A549 (cell line): Measurements from ENCODE around the gene ZFAND6. TPM values are rescaled to one million over a fixed set of nuclear protein-coding genes. Genes with fewer than 3 reads are reported as not detected.

Experiments used
- ATAC-seq, 2 experiments: fragments of 200-7000 bp in 1 of 2; fragments of >200 bp in 1 of 2; cut with Nextera tagmentation in 1 of 2; cut with Tn5 transposase in 1 of 2; 3 replicates each; pipeline versions ENCODE4 v1.8.0 to v1.9.1; 2018 to 2020; ENCODE audit warnings: mild to moderate bottlenecking in 1 of 2, moderate library complexity in 1 of 2
- CTCF ChIA-PET: fragments of 300-600 bp; sonication (Branson Sonifier 250); formaldehyde crosslinking; extraction: SDS; loops from one replicate; lab custom pipeline; 2021; ENCODE audit warnings: antibody characterized with exemption, inconsistent platforms; lab: Yijun Ruan, JAX
- POLR2A ChIA-PET: fragments of 350-600 bp; formaldehyde crosslinking; extraction: SDS; loops from one replicate; lab custom pipeline; 2021; ENCODE audit warnings: antibody characterized with exemption, inconsistent platforms; lab: Yijun Ruan, JAX
- DNase-seq, 2 experiments: peaks; one replicate each; pipeline versions ENCODE4 v3.0.0 to v3.0.0-alpha.2; 2011 to 2016; ENCODE audit warnings: low read depth in 1 of 2, low spot score in 1 of 2
- FAIRE-seq: peaks from 2 replicates; lab custom pipeline; 2011; peaks lifted over from hg19 to GRCh38; lab: Jason Lieb, UNC
- H3K27ac ChIP-seq, 2 experiments: fragments of >200 bp; sonication (Bioruptor Twin); formaldehyde crosslinking; 3 replicates each; pipeline ENCODE4 v1.5.1; 2016 to 2017
- H3K4me1 ChIP-seq: fragments of >200 bp; sonication (Bioruptor Twin); formaldehyde crosslinking; 3 replicates; pipeline ENCODE4 v1.6.1; 2016
- H3K4me2 ChIP-seq: fragments of >200 bp; sonication (Bioruptor Twin); formaldehyde crosslinking; 3 replicates; pipeline ENCODE4 v1.6.1; 2016
- H3K4me3 ChIP-seq: fragments of >200 bp; sonication (Bioruptor Twin); formaldehyde crosslinking; 3 replicates; pipeline ENCODE4 v1.5.1; 2016
- H3K9me3 ChIP-seq: fragments of >200 bp; sonication (Bioruptor Twin); formaldehyde crosslinking; 3 replicates; pipeline ENCODE4 v1.6.1; 2016
- BHLHE40 ChIP-seq: IDR thresholded peaks from 2 replicates; pipeline ENCODE4 v1.6.1; 2012; ENCODE audit warnings: low read depth, low read length, inconsistent platforms
- CHD2 ChIP-seq: fragments of 150-350 bp; IDR thresholded peaks from 2 replicates; pipeline ENCODE4 v1.6.1; 2014; ENCODE audit warnings: low read length; ENCODE audit not compliant: partially characterized antibody
- EHF ChIP-seq: fragments of 250-450 bp; sonication (Bioruptor Pico); IDR thresholded peaks from 2 replicates; pipeline ENCODE4 v1.5.0; 2020; ENCODE audit warnings: mild to moderate bottlenecking
- FOSB ChIP-seq: fragments of 250-450 bp; sonication (Bioruptor Pico); IDR thresholded peaks from 2 replicates; pipeline ENCODE4 v1.5.0; 2020; ENCODE audit warnings: mild to moderate bottlenecking, moderate library complexity
- FOSL2 ChIP-seq, 2 experiments: fragments of 450-650 bp in 1 of 2; fragments of >200 bp in 1 of 2; sonication (Bioruptor Twin) in 1 of 2; formaldehyde crosslinking; IDR thresholded peaks; 2 replicates each; pipeline versions ENCODE4 v1.5.0 to v1.6.1; 2016 to 2020; ENCODE audit warnings: mild to moderate bottlenecking in 1 of 2, moderate library complexity in 1 of 2
- HDAC2 ChIP-seq: fragments of 200-600 bp; sonication (generic); IDR thresholded peaks from 2 replicates; pipeline ENCODE4 v1.6.1; 2016
- HOXB13 ChIP-seq: fragments of 250-450 bp; sonication (Bioruptor Pico); IDR thresholded peaks from 2 replicates; pipeline ENCODE4 v1.5.0; 2020; ENCODE audit warnings: low read depth, mild to moderate bottlenecking, moderate library complexity
- NFE2L2 ChIP-seq: fragments of 150-350 bp; conservative IDR thresholded peaks from 2 replicates; pipeline ENCODE4 v1.6.1; 2014; ENCODE audit warnings: low read length
- NR3C1 ChIP-seq: fragments of >200 bp; sonication (Bioruptor Twin); formaldehyde crosslinking; IDR thresholded peaks from 3 replicates; pipeline ENCODE4 v1.6.1; 2017
- POLR2AphosphoS2 ChIP-seq: conservative IDR thresholded peaks from 2 replicates; pipeline ENCODE4 v1.6.1; 2012; ENCODE audit warnings: low read length, improper control_type of control experiment, inconsistent platforms
- RAD21 ChIP-seq, 2 experiments: fragments of >200 bp in 1 of 2; sonication (Bioruptor Twin) in 1 of 2; formaldehyde crosslinking in 1 of 2; IDR thresholded peaks in 1 of 2; conservative IDR thresholded peaks in 1 of 2; 2 replicates in 1 of 2; 3 replicates in 1 of 2; pipeline ENCODE4 v1.6.1; 2012 to 2018; ENCODE audit warnings: inconsistent platforms in 1 of 2
- RARB ChIP-seq: fragments of 250-450 bp; sonication (Bioruptor Pico); IDR thresholded peaks from 2 replicates; pipeline ENCODE4 v1.8.0; 2021; ENCODE audit warnings: mild to moderate bottlenecking, moderate library complexity
- RCOR1 ChIP-seq: fragments of 150-350 bp; IDR thresholded peaks from 2 replicates; pipeline ENCODE4 v1.6.1; 2014; ENCODE audit warnings: antibody characterized with exemption, low read length, low read depth
- ZC3H11A ChIP-seq: fragments of 450-650 bp; IDR thresholded peaks from 2 replicates; pipeline ENCODE4 v1.6.1; 2014; ENCODE audit warnings: antibody characterized with exemption, mild to moderate bottlenecking
- ZFP36 ChIP-seq: fragments of 450-650 bp; IDR thresholded peaks from 2 replicates; pipeline ENCODE4 v1.6.1; 2014; ENCODE audit warnings: borderline replicate concordance; ENCODE audit not compliant: partially characterized antibody
- ZNF302 ChIP-seq: fragments of 250-450 bp; sonication (Bioruptor Pico); IDR thresholded peaks from 2 replicates; pipeline ENCODE4 v1.9.0; 2021; ENCODE audit warnings: inconsistent platforms, mild to moderate bottlenecking, moderate library complexity
- ZSCAN20 ChIP-seq: fragments of 250-450 bp; sonication (Bioruptor Pico); IDR thresholded peaks from 2 replicates; pipeline ENCODE4 v1.8.0; 2022; ENCODE audit warnings: mild to moderate bottlenecking, moderate library complexity
- WGBS: methylation state at CpG from one replicate; pipeline ENCODE4 v1.1.6; 2017; ENCODE audit errors: missing lambda C conversion rate; 5-methylcytosine and 5-hydroxymethylcytosine counted together
- polyA plus RNA-seq, 4 experiments: library from polyadenylated mRNA; depleted of rRNA in 3 of 4; stranded (reverse); fragments of >200 nt; fragmentation: RNase III in 1 of 4; extraction: RNeasy Plus Mini Kit Qiagen cat#74134 plus additional on column Dnase treatment in 1 of 4; gene quantifications; 2 replicates in 3 of 4; 3 replicates in 1 of 4; pipeline ENCODE4 v1.2.3, GENCODE V29; 2011 to 2017
- TF ChIP-seq, protein P1 (sequence below): fragments of >200 bp; sonication (Bioruptor Twin); formaldehyde crosslinking; IDR thresholded peaks from 3 replicates; pipeline ENCODE4 v1.5.1; 2016
- TF ChIP-seq, protein P2 (sequence below): IDR thresholded peaks from 2 replicates; pipeline ENCODE4 v1.6.1; 2012
- TF ChIP-seq, protein P3 (sequence below): fragments of >200 bp; sonication (Bioruptor Twin); formaldehyde crosslinking; IDR thresholded peaks from 3 replicates; pipeline ENCODE4 v1.6.1; 2016
- TF ChIP-seq, protein P4 (sequence below): fragments of 150-350 bp; IDR thresholded peaks from 2 replicates; pipeline ENCODE4 v1.6.1; 2014; ENCODE audit warnings: low read depth, mild to moderate bottlenecking, low read length

ZFAND6 gene
- polyA plus RNA-seq, 2 of the 4 experiments (the other 2 are of a cell fraction), result 152 to 307 TPM

DNA sequence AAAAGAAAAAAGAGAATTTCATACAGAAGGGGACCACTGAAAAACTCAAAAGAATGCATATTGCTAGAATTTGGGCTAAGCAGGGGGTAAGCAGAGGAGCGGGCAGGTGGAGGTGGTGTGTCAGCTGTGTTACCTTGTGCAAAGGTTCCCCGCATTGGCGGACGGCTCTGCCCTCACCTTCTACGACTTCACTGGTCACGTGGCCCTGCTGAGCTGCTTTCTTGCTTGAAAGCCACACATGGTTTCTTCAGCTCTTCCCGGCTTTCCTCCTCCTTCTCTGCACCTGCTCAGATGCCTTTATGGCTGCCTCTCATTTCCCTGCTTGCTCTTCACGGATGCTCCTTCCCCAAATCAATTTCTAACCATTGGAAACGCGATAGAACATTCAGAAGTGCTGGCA is 123.8 kb downstream of the ZFAND6 start:
- POLR2A ChIA-PET, result no interaction called here
- 84% methylated on average over 10 of the region's 10 CpGs for WGBS
- Histone ChIP-seq H3K9me3 (no peaks in the 10 kb centered on the region), H3K4me1 (peaks cover 13% of the 10 kb centered on the region), H3K4me2 (no peak overlapping the region), H3K27ac (no peak overlapping the region), H3K4me3 (no peak overlapping the region)
- TF ChIP-seq ZSCAN20 (CRISPR knock-in tag) (no peak), RAD21 (conservative IDR thresholded peaks at IDR 0.05 in 1 of 2, IDR thresholded peaks at IDR 0.05 in 1 of 2) (no peak), HOXB13 (CRISPR knock-in tag) (no peak), FOSB (no peak)
- DNase-seq (no peak), FAIRE-seq (no peak), ATAC-seq (no peak)
- CTCF ChIA-PET, result interaction anchor here (0.6 to 2.6 kb wide), 9 partner anchors 10 to 803 kb away, joined by 3 to 8 read pairs (median 3); no protein-coding TSS in a partner anchor

- Histone ChIP-seq H3K4me1 (peaks cover 9% of the 10 kb centered on the region), H3K9me3 (no peaks in the 10 kb centered on the region), H3K27ac (no peak overlapping the region), H3K4me2 (no peak overlapping the region), H3K4me3 (no peak overlapping the region)
- 81% methylated on average over 6 of the region's 6 CpGs for WGBS
- TF ChIP-seq RAD21 (conservative IDR thresholded peaks at IDR 0.05 in 1 of 2, IDR thresholded peaks at IDR 0.05 in 1 of 2) (peak; percentile 10 to 33; a peak in 2 of 5 replicates), HOXB13 (CRISPR knock-in tag) (no peak)
- TF ChIP-seq, protein P1, sequence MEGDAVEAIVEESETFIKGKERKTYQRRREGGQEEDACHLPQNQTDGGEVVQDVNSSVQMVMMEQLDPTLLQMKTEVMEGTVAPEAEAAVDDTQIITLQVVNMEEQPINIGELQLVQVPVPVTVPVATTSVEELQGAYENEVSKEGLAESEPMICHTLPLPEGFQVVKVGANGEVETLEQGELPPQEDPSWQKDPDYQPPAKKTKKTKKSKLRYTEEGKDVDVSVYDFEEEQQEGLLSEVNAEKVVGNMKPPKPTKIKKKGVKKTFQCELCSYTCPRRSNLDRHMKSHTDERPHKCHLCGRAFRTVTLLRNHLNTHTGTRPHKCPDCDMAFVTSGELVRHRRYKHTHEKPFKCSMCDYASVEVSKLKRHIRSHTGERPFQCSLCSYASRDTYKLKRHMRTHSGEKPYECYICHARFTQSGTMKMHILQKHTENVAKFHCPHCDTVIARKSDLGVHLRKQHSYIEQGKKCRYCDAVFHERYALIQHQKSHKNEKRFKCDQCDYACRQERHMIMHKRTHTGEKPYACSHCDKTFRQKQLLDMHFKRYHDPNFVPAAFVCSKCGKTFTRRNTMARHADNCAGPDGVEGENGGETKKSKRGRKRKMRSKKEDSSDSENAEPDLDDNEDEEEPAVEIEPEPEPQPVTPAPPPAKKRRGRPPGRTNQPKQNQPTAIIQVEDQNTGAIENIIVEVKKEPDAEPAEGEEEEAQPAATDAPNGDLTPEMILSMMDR, result peak; percentile 22; the same call in 2 of the 3 replicates
- POLR2A ChIA-PET, result no interaction called here
- DNase-seq (peak in 1 of 2 experiments; percentile 36), FAIRE-seq (no peak), ATAC-seq (peak in 1 of 2 experiments; percentile 52; a peak in 1 of 6 replicates)
- CTCF ChIA-PET, result interaction anchor here (0.6 to 2.6 kb wide), 9 partner anchors 10 to 803 kb away, joined by 3 to 11 read pairs (median 3); no protein-coding TSS in a partner anchor
Observed at GRCh38 chr15:80183886-80184285, 124.4 kb downstream of the ZFAND6 start.

DNA sequence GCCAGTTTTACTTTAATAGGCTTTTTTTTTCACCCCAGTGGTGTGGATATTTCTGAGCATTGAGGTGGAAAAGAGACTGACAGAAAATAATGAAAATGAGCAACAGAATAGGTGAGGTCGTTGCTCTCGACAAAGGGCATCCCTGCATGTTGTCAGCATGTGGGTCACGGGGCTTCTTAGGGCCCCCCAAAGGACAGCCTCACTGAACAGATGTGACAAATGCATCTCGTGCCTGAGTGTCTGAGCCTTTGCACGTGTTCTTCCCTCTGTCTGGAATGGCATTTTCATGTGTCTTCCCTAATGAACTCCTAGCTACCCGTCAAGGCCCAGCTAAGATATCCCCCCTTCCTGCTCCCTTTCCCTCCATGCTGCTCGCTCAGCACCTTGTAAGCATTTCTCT is 125.1 kb downstream of the ZFAND6 start:
- FAIRE-seq, result no peak
- POLR2A ChIA-PET, result no interaction called here

More for the DNA sequence above, 125.1 kb downstream of the ZFAND6 start:
- ATAC-seq, result no peak
- H3K9me3 ChIP-seq, result no peaks in the 10 kb centered on the region
- H3K27ac ChIP-seq, result no peak overlapping the region
- TF ChIP-seq, protein P2, sequence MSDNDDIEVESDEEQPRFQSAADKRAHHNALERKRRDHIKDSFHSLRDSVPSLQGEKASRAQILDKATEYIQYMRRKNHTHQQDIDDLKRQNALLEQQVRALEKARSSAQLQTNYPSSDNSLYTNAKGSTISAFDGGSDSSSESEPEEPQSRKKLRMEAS, result no peak
- TF ChIP-seq FOSL2 (IDR thresholded peaks at IDR 0.05) (no peak), FOSL2 (CRISPR knock-in tag; IDR thresholded peaks at IDR 0.05) (no peak), FOSB (no peak), NFE2L2 (no peak), RCOR1 (no peak), POLR2AphosphoS2 (no peak), RARB (CRISPR knock-in tag) (no peak), NR3C1 (no peak), ZC3H11A (no peak), ZNF302 (no peak), CHD2 (no peak), EHF (no peak), ZFP36 (no peak), HDAC2 (no peak), BHLHE40 (no peak)
- TF ChIP-seq, protein P3, sequence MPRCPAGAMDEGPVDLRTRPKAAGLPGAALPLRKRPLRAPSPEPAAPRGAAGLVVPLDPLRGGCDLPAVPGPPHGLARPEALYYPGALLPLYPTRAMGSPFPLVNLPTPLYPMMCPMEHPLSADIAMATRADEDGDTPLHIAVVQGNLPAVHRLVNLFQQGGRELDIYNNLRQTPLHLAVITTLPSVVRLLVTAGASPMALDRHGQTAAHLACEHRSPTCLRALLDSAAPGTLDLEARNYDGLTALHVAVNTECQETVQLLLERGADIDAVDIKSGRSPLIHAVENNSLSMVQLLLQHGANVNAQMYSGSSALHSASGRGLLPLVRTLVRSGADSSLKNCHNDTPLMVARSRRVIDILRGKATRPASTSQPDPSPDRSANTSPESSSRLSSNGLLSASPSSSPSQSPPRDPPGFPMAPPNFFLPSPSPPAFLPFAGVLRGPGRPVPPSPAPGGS, result no peak
- TF ChIP-seq, protein P4, sequence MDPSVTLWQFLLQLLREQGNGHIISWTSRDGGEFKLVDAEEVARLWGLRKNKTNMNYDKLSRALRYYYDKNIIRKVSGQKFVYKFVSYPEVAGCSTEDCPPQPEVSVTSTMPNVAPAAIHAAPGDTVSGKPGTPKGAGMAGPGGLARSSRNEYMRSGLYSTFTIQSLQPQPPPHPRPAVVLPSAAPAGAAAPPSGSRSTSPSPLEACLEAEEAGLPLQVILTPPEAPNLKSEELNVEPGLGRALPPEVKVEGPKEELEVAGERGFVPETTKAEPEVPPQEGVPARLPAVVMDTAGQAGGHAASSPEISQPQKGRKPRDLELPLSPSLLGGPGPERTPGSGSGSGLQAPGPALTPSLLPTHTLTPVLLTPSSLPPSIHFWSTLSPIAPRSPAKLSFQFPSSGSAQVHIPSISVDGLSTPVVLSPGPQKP, result no peak
- H3K4me1 ChIP-seq, result peaks cover 2% of the 10 kb centered on the region
- CTCF ChIA-PET, result interaction anchor here (1.1 to 2.6 kb wide), 7 partner anchors 11 to 124 kb away, joined by 3 to 11 read pairs (median 3); no protein-coding TSS in a partner anchor
- DNase-seq, result no peak
- H3K4me2 ChIP-seq, result no peak overlapping the region
- H3K4me3 ChIP-seq, result no peak overlapping the region
- WGBS, result 78% methylated on average over 7 of the region's 7 CpGs
